SK-N-SH treated with all-trans-retinoic acid at 6 μM for 48 hours (cell line): Measurements from ENCODE around the gene LAMA5.

ENCODE experiments used
- ATAC-seq: fragments of 200-7000 bp; cut with Tn5 transposase; 3 replicates; pipeline ENCODE4 v1.9.1; 2020; ENCODE audit warnings: mild to moderate bottlenecking, moderate library complexity
- ARNTL ChIP-seq: fragments of 450-650 bp; formaldehyde crosslinking; IDR thresholded peaks from 2 replicates; pipeline ENCODE4 v1.5.0; 2020; ENCODE audit warnings: low read depth, mild to moderate bottlenecking, moderate library complexity, borderline replicate concordance
- BACH2 ChIP-seq: fragments of 250-450 bp; sonication (Bioruptor Pico); IDR thresholded peaks from 2 replicates; pipeline ENCODE4 v1.9.0; 2021; ENCODE audit warnings: mild to moderate bottlenecking, borderline replicate concordance
- CREB5 ChIP-seq: fragments of 250-450 bp; sonication (Bioruptor Pico); IDR thresholded peaks from 2 replicates; pipeline ENCODE4 v1.5.1; 2020; ENCODE audit warnings: low read depth, mild to moderate bottlenecking, moderate library complexity
- CSDC2 ChIP-seq: fragments of 250-450 bp; sonication (Bioruptor Pico); IDR thresholded peaks from 2 replicates; pipeline ENCODE4 v1.5.0; 2020; ENCODE audit warnings: mild to moderate bottlenecking, moderate library complexity
- ESRRG ChIP-seq: fragments of 250-450 bp; sonication (Bioruptor Pico); IDR thresholded peaks from 2 replicates; pipeline ENCODE4 v1.6.1; 2021; ENCODE audit warnings: mild to moderate bottlenecking
- GLIS3 ChIP-seq: fragments of 250-450 bp; sonication (Bioruptor Pico); IDR thresholded peaks from 2 replicates; pipeline ENCODE4 v1.5.0; 2020; ENCODE audit warnings: mild to moderate bottlenecking, moderate library complexity
- ISL1 ChIP-seq: fragments of 250-450 bp; sonication (Bioruptor Pico); IDR thresholded peaks from 2 replicates; pipeline ENCODE4 v2.1.2; 2022; ENCODE audit warnings: mild to moderate bottlenecking, moderate library complexity
- OSR1 ChIP-seq: fragments of 250-450 bp; sonication (Bioruptor Pico); IDR thresholded peaks from 2 replicates; pipeline ENCODE4 v1.8.0; 2022; ENCODE audit warnings: moderate library complexity, mild to moderate bottlenecking, inconsistent platforms
- POU6F1 ChIP-seq: fragments of 250-450 bp; sonication (Bioruptor Pico); IDR thresholded peaks from 2 replicates; pipeline ENCODE4 v1.8.0; 2021; ENCODE audit warnings: low read depth, mild to moderate bottlenecking, moderate library complexity, borderline replicate concordance
- RARB ChIP-seq: fragments of 250-450 bp; sonication (Bioruptor Pico); IDR thresholded peaks from 2 replicates; pipeline ENCODE4 v1.8.0; 2021; ENCODE audit warnings: mild to moderate bottlenecking, moderate library complexity
- SNAI2 ChIP-seq: fragments of 250-450 bp; sonication (Bioruptor Pico); IDR thresholded peaks from 2 replicates; pipeline ENCODE4 v1.5.0; 2020; ENCODE audit warnings: mild to moderate bottlenecking, moderate library complexity
- TCF4 ChIP-seq: fragments of 250-450 bp; sonication (Bioruptor Pico); IDR thresholded peaks from 2 replicates; pipeline ENCODE4 v1.8.0; 2021; ENCODE audit warnings: mild to moderate bottlenecking, moderate library complexity, borderline replicate concordance
- TOX ChIP-seq: fragments of 250-450 bp; sonication (Bioruptor Pico); IDR thresholded peaks from 2 replicates; pipeline ENCODE4 v1.8.0; 2021; ENCODE audit warnings: mild to moderate bottlenecking, moderate library complexity, borderline replicate concordance
- TSHZ2 ChIP-seq: fragments of 250-450 bp; sonication (Bioruptor Pico); IDR thresholded peaks from 2 replicates; pipeline ENCODE4 v1.5.0; 2020; ENCODE audit warnings: mild to moderate bottlenecking, moderate library complexity
- ZC3H10 ChIP-seq: fragments of 250-450 bp; sonication (Bioruptor Pico); IDR thresholded peaks from 2 replicates; pipeline ENCODE4 v1.5.1; 2021; ENCODE audit warnings: mild to moderate bottlenecking, moderate library complexity
- ZFP3 ChIP-seq: fragments of 250-450 bp; sonication (Bioruptor Pico); IDR thresholded peaks from 2 replicates; pipeline ENCODE4 v1.5.0; 2020; ENCODE audit warnings: mild to moderate bottlenecking, moderate library complexity
- ZFP30 ChIP-seq: fragments of 450-650 bp; formaldehyde crosslinking; IDR thresholded peaks from 2 replicates; pipeline ENCODE4 v1.5.0; 2022; ENCODE audit warnings: mild to moderate bottlenecking, moderate library complexity
- ZNF565 ChIP-seq: fragments of 450-650 bp; formaldehyde crosslinking; conservative IDR thresholded peaks from 2 replicates; pipeline ENCODE4 v1.5.0; 2020; ENCODE audit warnings: low read depth, mild to moderate bottlenecking, moderate library complexity
- ZNF70 ChIP-seq: fragments of 450-650 bp; formaldehyde crosslinking; IDR thresholded peaks from 2 replicates; pipeline ENCODE4 v1.5.0; 2020; ENCODE audit warnings: mild to moderate bottlenecking, moderate library complexity
- ZNF8 ChIP-seq: fragments of 450-650 bp; formaldehyde crosslinking; IDR thresholded peaks from 2 replicates; pipeline ENCODE4 v1.5.0; 2020; ENCODE audit warnings: mild to moderate bottlenecking, moderate library complexity

The LAMA5 gene

GRCh38 chr20:62310757-62311121, 56.4 kb downstream of the LAMA5 start:
- no peak for ATAC-seq
- TF ChIP-seq TOX (CRISPR knock-in tag) (no peak), GLIS3 (no peak), ZNF565 (CRISPR knock-in tag) (no peak), SNAI2 (no peak), BACH2 (CRISPR knock-in tag) (no peak), ZNF70 (CRISPR knock-in tag) (no peak), RARB (CRISPR knock-in tag) (no peak), ESRRG (CRISPR knock-in tag) (no peak), ZC3H10 (CRISPR knock-in tag) (no peak)

- TF ChIP-seq ZNF565 (CRISPR knock-in tag) (no peak), TCF4 (CRISPR knock-in tag) (no peak), OSR1 (no peak), RARB (CRISPR knock-in tag) (no peak), ARNTL (CRISPR knock-in tag) (no peak), BACH2 (CRISPR knock-in tag) (no peak), TSHZ2 (CRISPR knock-in tag) (no peak), CREB5 (CRISPR knock-in tag) (no peak), ZFP3 (CRISPR knock-in tag) (no peak), ISL1 (CRISPR knock-in tag) (no peak), GLIS3 (no peak), POU6F1 (CRISPR knock-in tag) (no peak), ESRRG (CRISPR knock-in tag) (no peak), ZC3H10 (CRISPR knock-in tag) (no peak), SNAI2 (no peak), CSDC2 (CRISPR knock-in tag) (no peak), ZFP30 (CRISPR knock-in tag) (no peak), TOX (CRISPR knock-in tag) (no peak)
- no peak; the same call in 2 of the 3 replicates for ATAC-seq
Observed at GRCh38 chr20:62309947-62310756, 57.0 kb downstream of the LAMA5 start.

- ATAC-seq = no peak
Observed at GRCh38 chr20:62309198-62309944, 57.7 kb downstream of the LAMA5 start.

More at GRCh38 chr20:62309198-62309944, 57.7 kb downstream of the LAMA5 start:
- TF ChIP-seq RARB (CRISPR knock-in tag) = no peak
- no peak for TF ChIP-seq CREB5 (CRISPR knock-in tag)
- no peak for TF ChIP-seq SNAI2
- no peak for TF ChIP-seq ZFP3 (CRISPR knock-in tag)
- TF ChIP-seq TOX (CRISPR knock-in tag) = no peak
- TF ChIP-seq BACH2 (CRISPR knock-in tag) = no peak
- no peak for TF ChIP-seq GLIS3
- TF ChIP-seq CSDC2 (CRISPR knock-in tag) = no peak
- TF ChIP-seq ISL1 (CRISPR knock-in tag) = no peak
- TF ChIP-seq ZNF8 (CRISPR knock-in tag) = no peak
- no peak for TF ChIP-seq ZNF565 (CRISPR knock-in tag)
- no peak for TF ChIP-seq POU6F1 (CRISPR knock-in tag)
- TF ChIP-seq TCF4 (CRISPR knock-in tag) = no peak
- TF ChIP-seq ZC3H10 (CRISPR knock-in tag) = no peak
- no peak for TF ChIP-seq ZNF70 (CRISPR knock-in tag)
- TF ChIP-seq ZFP30 (CRISPR knock-in tag) = no peak
- TF ChIP-seq, all 23 proteins: peak for 0
